MG63 (cell line): ENCODE data around the gene TTC16. TPM values are rescaled to one million over a fixed set of nuclear protein-coding genes. Genes with fewer than 3 reads are reported as not detected.

Source experiments
- DNase-seq: peaks from one replicate; pipeline ENCODE4 v3.0.0-alpha.2; 2020
- H3K27me3 ChIP-seq: fragments of 250-450 bp; sonication (Bioruptor Pico); 2 replicates; pipeline ENCODE4 v1.5.1; 2020; ENCODE audit warnings: mild to moderate bottlenecking, moderate library complexity
- H3K36me3 ChIP-seq: fragments of 250-450 bp; sonication (Bioruptor Pico); 2 replicates; pipeline ENCODE4 v1.5.1; 2020; ENCODE audit warnings: mild to moderate bottlenecking, moderate library complexity
- H3K4me3 ChIP-seq: fragments of 250-450 bp; sonication (Bioruptor Pico); 2 replicates; pipeline ENCODE4 v1.5.1; 2020; ENCODE audit warnings: mild to moderate bottlenecking, moderate library complexity
- H3K9me3 ChIP-seq: fragments of 250-450 bp; sonication (Bioruptor Pico); 2 replicates; pipeline ENCODE4 v1.5.1; 2020; ENCODE audit warnings: mild to moderate bottlenecking, moderate library complexity
- total RNA-seq: library from RNA; depleted of rRNA; stranded (reverse); fragments of >200 nt; shearing (Covaris generic); gene quantifications from 2 replicates; pipeline ENCODE4 v1.2.3, GENCODE V29; 2014; ENCODE audit warnings: low replicate concordance

The TTC16 gene
- total RNA-seq, 1 experiment from 2014 or later, result not detected

DNA sequence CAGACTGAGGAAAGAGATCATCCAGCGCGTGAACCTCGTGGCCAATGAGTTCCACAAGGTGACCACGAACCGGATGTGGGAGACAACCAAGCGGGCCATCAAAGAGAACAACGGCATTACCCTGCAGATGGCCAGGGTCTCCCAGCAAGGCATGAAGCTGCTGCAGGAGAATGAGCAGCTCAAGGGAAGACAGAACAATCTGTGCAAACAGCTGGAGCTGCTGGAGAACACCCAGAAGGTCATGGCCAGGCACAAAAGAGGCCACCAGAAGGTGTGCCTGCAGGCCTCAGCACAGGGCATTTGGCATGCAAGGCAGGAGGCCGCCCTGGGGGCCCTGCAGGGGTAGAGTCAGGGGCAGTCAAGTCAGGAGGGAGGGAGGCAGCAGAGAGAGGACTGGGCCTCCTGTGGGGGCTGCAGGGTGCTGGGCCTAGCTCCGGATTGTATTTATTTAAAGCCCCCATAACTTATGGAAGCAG, 4.6 kb upstream of the TTC16 start:
- Histone ChIP-seq H3K36me3 (peaks cover 3% of the 10 kb centered on the region), H3K27me3 (no peaks in the 10 kb centered on the region), H3K9me3 (no peaks in the 10 kb centered on the region), H3K4me3 (no peak overlapping the region)
- no peak for DNase-seq

DNA sequence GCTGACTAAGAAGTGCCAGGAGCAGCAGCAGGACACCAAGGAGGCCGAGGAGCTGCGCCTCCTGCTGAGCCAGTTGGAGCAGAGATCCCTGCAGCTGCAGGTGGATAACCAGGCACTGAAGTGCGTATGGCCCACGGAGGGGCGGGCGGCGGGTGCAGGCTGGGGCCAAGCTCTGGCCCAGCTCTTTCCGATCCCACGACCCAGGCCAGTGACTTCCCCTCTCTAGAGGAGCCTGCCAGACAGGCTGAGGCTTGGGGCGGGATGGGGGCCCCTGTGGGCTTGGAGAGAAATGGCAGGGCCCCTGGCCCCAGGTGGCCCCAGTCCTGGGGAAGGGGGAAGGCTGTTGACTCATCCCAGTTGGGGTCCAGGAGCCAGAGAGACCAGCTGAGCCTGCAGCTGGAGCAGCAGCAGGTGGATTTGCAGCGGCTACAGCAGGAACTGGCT, 4.0 kb upstream of the TTC16 start:
- no peaks in the 10 kb centered on the region for H3K9me3 ChIP-seq
- DNase-seq, result no peak
- H3K36me3 ChIP-seq, result peaks cover 3% of the 10 kb centered on the region
- H3K27me3 ChIP-seq, result no peaks in the 10 kb centered on the region
- no peak overlapping the region for H3K4me3 ChIP-seq

GRCh38 chr9:127712371-127712770, 3.5 kb upstream of the TTC16 start:
- H3K4me3 ChIP-seq, result no peak overlapping the region
- no peaks in the 10 kb centered on the region for H3K9me3 ChIP-seq
- H3K36me3 ChIP-seq, result peaks cover 3% of the 10 kb centered on the region
- no peaks in the 10 kb centered on the region for H3K27me3 ChIP-seq
- DNase-seq, result no peak

DNA sequence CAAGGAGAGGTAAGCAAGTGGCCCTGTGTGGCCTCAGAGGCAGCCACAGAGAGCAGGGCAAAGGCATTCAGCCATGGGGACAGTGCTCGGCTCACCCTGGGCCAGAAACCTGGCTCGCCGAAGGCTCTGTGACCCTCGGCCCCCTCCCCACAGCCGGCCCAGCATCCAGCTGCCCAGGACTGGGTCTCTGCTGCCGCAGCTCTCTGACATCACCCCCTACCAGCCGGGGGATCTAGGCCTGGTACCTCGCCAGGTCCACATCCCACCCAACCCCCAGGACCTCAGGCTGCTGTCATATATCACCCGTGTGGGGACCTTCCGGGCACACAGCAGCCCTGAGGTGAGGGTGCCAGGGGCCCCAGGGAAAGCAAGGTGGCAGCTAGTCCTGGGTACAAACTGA, 3.0 kb upstream of the TTC16 start:
- Histone ChIP-seq H3K27me3 (no peaks in the 10 kb centered on the region), H3K4me3 (no peak overlapping the region), H3K36me3 (peaks cover 3% of the 10 kb centered on the region), H3K9me3 (no peaks in the 10 kb centered on the region)
- no peak for DNase-seq

- DNase-seq, result no peak
- H3K4me3 ChIP-seq, result peak overlapping the region; percentile 81
- peaks cover 3% of the 10 kb centered on the region for H3K36me3 ChIP-seq
- H3K27me3 ChIP-seq, result no peaks in the 10 kb centered on the region
- no peaks in the 10 kb centered on the region for H3K9me3 ChIP-seq
These were observed 1.7 kb upstream of the TTC16 start for GRCh38 chr9:127714020-127714750.

- DNase-seq, result no peak
- Histone ChIP-seq H3K27me3 (no peaks in the 10 kb centered on the region), H3K9me3 (no peaks in the 10 kb centered on the region), H3K36me3 (peaks cover 3% of the 10 kb centered on the region), H3K4me3 (peak overlapping the region; percentile 81)
These were observed 869 bp upstream of the TTC16 start for GRCh38 chr9:127714951-127715469.

DNA sequence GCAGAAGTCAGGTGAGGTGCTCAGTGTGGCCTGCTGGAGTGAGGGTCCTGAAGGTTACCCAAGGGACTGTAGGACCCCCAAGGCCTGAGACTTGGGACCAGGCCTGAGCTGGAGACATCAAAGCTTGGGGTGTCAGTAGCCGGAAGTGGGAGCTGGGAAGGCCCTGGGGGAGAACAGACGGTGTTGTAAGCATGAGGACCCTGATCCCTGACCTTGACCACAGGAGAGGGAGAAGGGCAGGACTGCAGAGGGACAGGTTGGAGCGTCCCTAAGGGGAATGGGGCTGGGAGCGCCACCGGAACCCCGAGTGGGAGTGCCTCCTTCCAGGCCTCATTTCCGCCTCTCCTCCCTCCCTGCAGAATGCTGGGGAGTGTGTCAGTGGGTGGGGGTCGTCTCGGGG, 533 bp downstream of the TTC16 start:
- DNase-seq, result no peak
- Histone ChIP-seq H3K36me3 (peaks cover 3% of the 10 kb centered on the region), H3K4me3 (peak overlapping the region; percentile 81; the same call in 1 of the 2 replicates), H3K9me3 (no peaks in the 10 kb centered on the region), H3K27me3 (no peaks in the 10 kb centered on the region)

DNA sequence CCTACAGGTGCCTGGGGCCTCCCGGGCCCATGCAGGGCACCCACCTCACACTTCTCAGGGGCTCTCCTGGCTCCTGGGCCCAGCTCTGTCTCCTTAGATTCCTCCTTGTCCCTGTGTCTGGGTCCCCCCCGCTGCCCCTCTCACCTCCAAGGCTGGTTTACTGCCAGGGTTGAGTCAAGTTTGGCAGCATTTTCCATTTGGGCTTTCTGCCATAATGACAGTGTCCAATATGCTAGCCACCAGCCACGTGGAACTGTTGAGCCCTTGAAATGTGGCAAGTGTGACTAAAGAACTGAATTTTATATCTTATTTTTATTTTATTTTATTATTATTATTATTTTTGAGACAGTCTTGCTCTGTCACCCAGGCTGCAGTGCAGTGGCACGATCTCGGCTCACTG, 1.9 kb downstream of the TTC16 start:
- no peak for DNase-seq
- Histone ChIP-seq H3K4me3 (no peak overlapping the region), H3K27me3 (no peaks in the 10 kb centered on the region), H3K36me3 (peaks cover 3% of the 10 kb centered on the region), H3K9me3 (no peaks in the 10 kb centered on the region)

DNA sequence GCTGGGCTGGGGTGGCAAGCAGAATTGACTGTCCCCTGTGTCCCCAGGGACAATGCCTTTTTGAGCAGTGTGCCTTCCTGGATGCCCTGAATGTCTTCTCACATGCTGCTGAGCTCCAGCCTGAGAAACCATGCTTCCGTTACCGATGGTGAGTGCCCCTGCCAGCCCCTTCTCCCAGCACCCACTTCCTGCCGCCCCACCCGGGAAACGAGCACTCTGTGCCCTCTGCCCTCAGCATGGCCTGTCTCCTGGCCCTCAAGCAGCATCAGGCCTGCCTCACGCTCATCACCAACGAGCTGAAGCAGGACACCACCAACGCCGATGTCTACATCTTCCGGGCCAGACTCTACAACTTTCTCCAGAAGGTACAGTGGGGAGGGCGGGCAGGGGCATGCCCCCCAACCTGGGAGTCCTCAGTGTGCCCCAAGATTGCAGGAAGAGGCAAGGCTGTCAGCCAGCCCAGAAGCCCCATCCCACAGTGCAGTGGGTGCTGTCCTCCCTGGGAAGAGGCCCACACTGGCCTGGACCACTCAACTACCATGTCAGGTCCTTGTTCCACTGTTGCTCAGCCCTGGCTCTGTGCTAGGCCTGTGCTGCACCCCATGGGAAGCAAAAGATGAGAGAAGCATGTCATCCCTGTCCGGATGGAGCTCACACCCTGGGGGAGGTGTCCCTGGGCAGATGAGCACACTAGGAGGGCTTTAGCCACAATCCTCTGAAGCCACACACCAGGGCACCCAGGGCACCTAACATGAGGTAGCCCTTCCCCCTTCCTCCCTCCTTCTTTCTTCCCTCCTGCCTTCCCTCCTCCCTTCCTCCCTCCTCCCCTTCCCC, 4.4 kb downstream of the TTC16 start:
- H3K36me3 ChIP-seq, result no peaks in the 10 kb centered on the region
- no peaks in the 10 kb centered on the region for H3K9me3 ChIP-seq

DNA sequence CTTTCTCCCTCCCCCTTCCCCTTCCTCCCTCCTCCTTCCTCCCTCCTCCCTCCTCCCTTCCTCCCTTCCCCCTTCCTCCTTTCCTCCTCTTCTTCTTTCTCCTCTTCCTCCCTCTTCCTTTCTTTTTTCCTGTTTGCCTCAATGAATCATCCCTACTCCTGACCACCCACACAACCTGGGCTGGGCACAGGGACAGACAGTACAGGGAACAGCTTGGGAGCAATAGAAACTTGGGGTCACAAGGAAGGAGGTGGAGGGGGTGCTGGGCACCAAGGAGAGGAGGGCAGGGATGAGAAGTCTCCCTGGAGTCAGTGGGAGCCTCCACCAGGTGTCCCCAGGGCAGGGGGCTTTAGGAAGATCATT, 5.0 kb downstream of the TTC16 start:
- DNase-seq, result no peak
- no peaks in the 10 kb centered on the region for H3K27me3 ChIP-seq
- H3K4me3 ChIP-seq, result no peak overlapping the region
- no peaks in the 10 kb centered on the region for H3K9me3 ChIP-seq
- no peaks in the 10 kb centered on the region for H3K36me3 ChIP-seq

More for the DNA sequence above, 4.4 kb downstream of the TTC16 start:
- Histone ChIP-seq H3K27me3 (no peaks in the 10 kb centered on the region), H3K4me3 (no peak overlapping the region)
- no peak for DNase-seq

- Histone ChIP-seq H3K27me3 (no peaks in the 10 kb centered on the region), H3K4me3 (no peak overlapping the region), H3K36me3 (no peaks in the 10 kb centered on the region), H3K9me3 (no peaks in the 10 kb centered on the region)
- DNase-seq, result peak; percentile 81
These were observed 5.5 kb downstream of the TTC16 start for GRCh38 chr9:127721391-127721821.

DNA sequence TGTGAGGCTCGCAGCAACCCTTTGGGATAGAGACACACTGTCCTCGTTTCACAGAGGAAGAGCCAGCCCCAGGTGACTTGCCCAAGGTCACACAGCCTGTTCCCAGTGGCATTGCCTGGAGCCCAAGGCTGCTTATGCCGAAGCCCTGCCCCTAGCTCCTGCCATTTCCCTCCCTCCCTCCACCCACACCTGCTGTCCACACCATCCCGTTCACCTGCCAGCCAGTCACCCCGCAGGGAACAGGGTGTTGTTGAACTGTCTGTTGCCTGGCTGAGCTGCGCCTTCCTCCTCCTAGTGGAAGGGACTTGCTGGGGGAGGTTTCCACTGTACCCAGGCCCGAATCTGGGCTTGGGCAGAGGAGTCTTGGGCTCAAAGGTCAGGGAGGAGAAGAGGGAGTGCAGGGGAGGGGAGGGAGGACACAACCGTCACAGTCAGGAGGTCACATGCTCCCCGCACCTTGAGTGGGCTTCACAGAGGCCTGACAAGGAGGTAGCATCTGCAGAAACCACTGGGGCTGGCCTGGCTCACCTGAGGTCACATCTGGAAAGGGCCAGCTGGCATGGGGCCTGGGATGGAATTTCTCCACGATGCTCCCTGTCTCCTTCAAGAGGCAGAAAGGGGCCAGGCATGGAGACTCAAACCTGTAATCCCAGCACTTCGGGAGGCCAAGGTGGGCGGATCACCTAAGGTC, 6.3 kb downstream of the TTC16 start:
- Histone ChIP-seq H3K4me3 (no peak overlapping the region), H3K36me3 (no peaks in the 10 kb centered on the region), H3K9me3 (no peaks in the 10 kb centered on the region), H3K27me3 (no peaks in the 10 kb centered on the region)
- no peak for DNase-seq

- Histone ChIP-seq H3K4me3 (no peak overlapping the region), H3K27me3 (no peaks in the 10 kb centered on the region)
- DNase-seq, result no peak
These were observed 7.1 kb downstream of the TTC16 start for GRCh38 chr9:127723013-127723412.

GRCh38 chr9:127723444-127723843, 7.6 kb downstream of the TTC16 start:
- Histone ChIP-seq H3K4me3 (no peak overlapping the region), H3K36me3 (no peaks in the 10 kb centered on the region), H3K27me3 (no peaks in the 10 kb centered on the region), H3K9me3 (no peaks in the 10 kb centered on the region)
- peak; percentile 95 for DNase-seq

More at GRCh38 chr9:127723013-127723412, 7.1 kb downstream of the TTC16 start:
- no peaks in the 10 kb centered on the region for H3K36me3 ChIP-seq
- no peaks in the 10 kb centered on the region for H3K9me3 ChIP-seq

DNA sequence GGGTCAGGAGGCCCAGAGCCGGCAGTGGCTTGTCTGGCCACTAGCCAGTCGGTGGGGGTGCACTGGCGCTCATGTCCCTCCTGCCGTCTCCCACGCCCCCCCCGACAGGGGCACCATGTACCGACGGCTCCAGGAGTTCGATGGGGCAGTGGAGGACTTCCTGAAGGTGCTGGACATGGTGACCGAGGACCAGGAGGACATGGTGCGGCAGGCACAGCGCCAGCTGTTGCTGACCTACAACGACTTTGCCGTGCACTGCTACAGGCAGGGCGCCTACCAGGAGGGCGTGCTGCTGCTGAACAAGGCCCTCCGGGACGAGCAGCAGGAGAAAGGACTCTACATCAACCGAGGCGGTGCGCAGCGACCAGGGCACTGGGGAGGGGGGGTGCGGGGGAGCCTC, 8.1 kb downstream of the TTC16 start:
- no peaks in the 10 kb centered on the region for H3K36me3 ChIP-seq
- DNase-seq, result no peak
- H3K9me3 ChIP-seq, result no peaks in the 10 kb centered on the region
- H3K27me3 ChIP-seq, result no peaks in the 10 kb centered on the region
- no peak overlapping the region for H3K4me3 ChIP-seq

GRCh38 chr9:127726871-127727270, 11.0 kb downstream of the TTC16 start:
- no peak for DNase-seq
- Histone ChIP-seq H3K4me3 (no peak overlapping the region), H3K9me3 (no peaks in the 10 kb centered on the region), H3K36me3 (no peaks in the 10 kb centered on the region), H3K27me3 (no peaks in the 10 kb centered on the region)

DNA sequence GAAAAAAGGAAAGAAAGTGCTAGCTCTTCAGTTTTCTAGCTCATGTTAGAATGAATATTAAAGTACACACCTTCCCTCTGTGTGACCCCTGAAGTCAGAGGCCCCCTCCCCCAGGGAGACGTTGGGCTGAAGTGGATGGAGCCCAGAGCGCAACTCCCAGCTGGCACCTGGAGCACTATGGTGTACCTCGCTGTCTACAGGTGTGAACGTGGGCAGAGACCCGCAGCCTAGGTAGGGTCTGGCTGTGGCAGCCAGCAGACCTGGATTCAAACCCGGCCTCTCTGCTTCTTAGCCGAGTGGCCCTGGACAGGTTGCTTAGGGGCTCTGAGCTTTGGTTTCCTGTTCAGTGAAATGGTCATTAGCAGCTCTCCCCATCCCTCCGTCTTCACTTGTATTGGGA, 12.9 kb downstream of the TTC16 start:
- DNase-seq, result no peak
- H3K4me3 ChIP-seq, result no peak overlapping the region
- no peaks in the 10 kb centered on the region for H3K27me3 ChIP-seq
- H3K36me3 ChIP-seq, result no peaks in the 10 kb centered on the region
- no peaks in the 10 kb centered on the region for H3K9me3 ChIP-seq
